HepG2 (cell line): ENCODE data around the gene CHMP1A. TPM values are rescaled to one million over a fixed set of nuclear protein-coding genes. Genes with fewer than 3 reads are reported as not detected.

Experiments used
- ATAC-seq: fragments of 200-7000 bp; cut with Tn5 transposase; 3 replicates; pipeline ENCODE4 v1.9.1; 2020; ENCODE audit warnings: mild to moderate bottlenecking, moderate library complexity
- BruUV-seq: library from RNA; stranded (reverse); fragments of 400-500 nt; replicated peaks from 2 replicates; lab custom pipeline; 2021; lab: Mats Ljungman, UMichigan
- CTCF ChIA-PET: fragments of 300-600 bp; formaldehyde crosslinking; extraction: SDS; loops from one replicate; lab custom pipeline; 2021; ENCODE audit warnings: low total read pairs, inconsistent platforms, low intra/inter-chr PET ratio; lab: Yijun Ruan, JAX
- POLR2A ChIA-PET: fragments of 350-600 bp; sonication (Branson Sonifier 250); formaldehyde crosslinking; loops from one replicate; lab custom pipeline; 2020; ENCODE audit warnings: antibody characterized with exemption, inconsistent platforms; lab: Yijun Ruan, JAX
- DNase-seq: peaks from one replicate; pipeline ENCODE4 v3.0.0-alpha.2; 2015; ENCODE audit warnings: low spot score
- FAIRE-seq: peaks from 3 replicates; lab custom pipeline; 2011; peaks lifted over from hg19 to GRCh38; lab: Jason Lieb, UNC
- H2AFZ ChIP-seq: one replicate; pipeline ENCODE4 v1.6.1; 2011; ENCODE audit warnings: low read length, inconsistent platforms
- H3K27ac ChIP-seq: fragments of 300-600 bp; 3 replicates; pipeline ENCODE4 v1.8.0; 2011; ENCODE audit warnings: mixed run types, mild to moderate bottlenecking, mixed read lengths, low read length, inconsistent platforms; ENCODE audit not compliant: insufficient read depth; ENCODE audit errors: extremely low read length
- H3K27me3 ChIP-seq, 2 experiments: fragments of 200-600 bp in 1 of 2; 2 replicates in 1 of 2; 3 replicates in 1 of 2; pipeline versions ENCODE4 v1.6.0 to v1.8.0; 2011; ENCODE audit warnings: low read length in 2 of 2, mild to moderate bottlenecking in 2 of 2, moderate library complexity in 2 of 2, inconsistent platforms in 1 of 2; ENCODE audit not compliant: insufficient read depth in 2 of 2, control insufficient read depth in 1 of 2
- H3K36me3 ChIP-seq, 2 experiments: fragments of 200-600 bp in 1 of 2; replicated peaks in 1 of 2; 2 replicates in 1 of 2; 3 replicates in 1 of 2; pipeline versions ENCODE4 v1.5.1 to v1.8.0; 2011; ENCODE audit warnings: low read length in 2 of 2, inconsistent platforms in 1 of 2; ENCODE audit not compliant: insufficient read depth in 2 of 2, control insufficient read depth in 1 of 2
- H3K4me1 ChIP-seq: 2 replicates; pipeline ENCODE4 v1.5.1; 2012; ENCODE audit warnings: low read length, inconsistent platforms; ENCODE audit not compliant: insufficient read depth
- H3K4me2 ChIP-seq: 2 replicates; pipeline ENCODE4 v1.6.0; 2011; ENCODE audit warnings: low read depth, low read length, inconsistent platforms
- H3K4me3 ChIP-seq, 3 experiments: fragments of 200-600 bp in 1 of 3; sonication (generic), shearing (Covaris generic) in 1 of 3; replicated peaks in 1 of 3; 2 replicates each; pipeline ENCODE4 v1.5.1; 2011 to 2016; ENCODE audit warnings: low read length in 3 of 3, inconsistent platforms in 2 of 3, low read depth in 2 of 3, mild to moderate bottlenecking in 2 of 3, control low read depth in 1 of 3, mixed read lengths in 1 of 3; ENCODE audit not compliant: insufficient read depth in 1 of 3
- H3K79me2 ChIP-seq: one replicate; pipeline ENCODE4 v1.6.1; 2011; ENCODE audit warnings: low read length, inconsistent platforms; ENCODE audit not compliant: insufficient read depth
- H3K9ac ChIP-seq: 2 replicates; pipeline ENCODE4 v1.6.0; 2011; ENCODE audit warnings: mild to moderate bottlenecking, low read depth, low read length, inconsistent platforms; ENCODE audit not compliant: insufficient read depth
- H3K9me3 ChIP-seq: 2 replicates; pipeline ENCODE4 v1.5.1; 2012; ENCODE audit warnings: mild to moderate bottlenecking, low read length
- H4K20me1 ChIP-seq: 2 replicates; pipeline ENCODE4 v1.6.0; 2011; ENCODE audit warnings: inconsistent platforms, mild to moderate bottlenecking, low read length, moderate library complexity; ENCODE audit not compliant: insufficient read depth
- BCL6 ChIP-seq: IDR thresholded peaks from 2 replicates; pipeline ENCODE4 v1.6.1; 2016; ENCODE audit warnings: missing genetic modification reagents, missing compliant biosample characterization
- CEBPB ChIP-seq: IDR thresholded peaks from 2 replicates; pipeline ENCODE4 v1.6.1; 2011; ENCODE audit warnings: low read depth, low read length, improper control_type of control experiment, borderline replicate concordance
- CHCHD3 ChIP-seq: sonication (generic); formaldehyde crosslinking; IDR thresholded peaks from 2 replicates; pipeline ENCODE4 v1.8.0; 2022; ENCODE audit warnings: mild to moderate bottlenecking, missing genetic modification reagents, moderate library complexity
- DNMT1 ChIP-seq: sonication (generic); formaldehyde crosslinking; IDR thresholded peaks from 2 replicates; pipeline ENCODE4 v1.5.1; 2020; ENCODE audit warnings: mild to moderate bottlenecking, missing genetic modification reagents
- GZF1 ChIP-seq: sonication (generic); formaldehyde crosslinking; IDR thresholded peaks from 2 replicates; pipeline ENCODE4 v1.5.1; 2020; ENCODE audit warnings: mild to moderate bottlenecking, missing genetic modification reagents
- KDM6A ChIP-seq: IDR thresholded peaks from 2 replicates; pipeline ENCODE4 v1.6.1; 2016; ENCODE audit warnings: low read depth
- MIER2 ChIP-seq: IDR thresholded peaks from 2 replicates; pipeline ENCODE4 v1.6.1; 2016; ENCODE audit warnings: missing biosample characterization, missing genetic modification reagents
- PHB2 ChIP-seq: fragments of 450-650 bp; IDR thresholded peaks from 2 replicates; pipeline ENCODE4 v1.6.1; 2018; ENCODE audit not compliant: partially characterized antibody
- RBM39 ChIP-seq: fragments of 200-400 bp; formaldehyde crosslinking; IDR thresholded peaks from one replicate; pipeline ENCODE4 v1.6.1; 2018; ENCODE audit warnings: antibody characterized with exemption, mild to moderate bottlenecking, low read depth, low read length; ENCODE audit not compliant: poor library complexity, severe bottlenecking
- RXRB ChIP-seq: IDR thresholded peaks from 2 replicates; pipeline ENCODE4 v1.6.1; 2016; ENCODE audit warnings: borderline replicate concordance, missing genetic modification reagents, missing compliant biosample characterization
- ZKSCAN1 ChIP-seq: fragments of 150-350 bp; IDR thresholded peaks from 2 replicates; pipeline ENCODE4 v1.6.1; 2014; ENCODE audit warnings: low read length
- ZNF160 ChIP-seq: sonication (generic); formaldehyde crosslinking; IDR thresholded peaks from 2 replicates; pipeline ENCODE4 v1.8.0; 2022; ENCODE audit warnings: mild to moderate bottlenecking, inconsistent platforms, missing genetic modification reagents
- ZNF354B ChIP-seq: sonication (generic); formaldehyde crosslinking; IDR thresholded peaks from 2 replicates; pipeline ENCODE4 v1.8.0; 2022; ENCODE audit warnings: mild to moderate bottlenecking, missing genetic modification reagents
- ZNF75D ChIP-seq: sonication (generic); formaldehyde crosslinking; IDR thresholded peaks from 2 replicates; pipeline ENCODE4 v1.8.1; 2023; ENCODE audit warnings: missing genetic modification reagents, mild to moderate bottlenecking, borderline replicate concordance
- ZNF768 ChIP-seq: sonication (generic); formaldehyde crosslinking; IDR thresholded peaks from 2 replicates; pipeline ENCODE4 v1.4.0; 2020; ENCODE audit warnings: missing genetic modification reagents
- WGBS: methylation state at CpG from one replicate; pipeline ENCODE4 v1.1.6; 2017; ENCODE audit warnings: low lambda C conversion rate; 5-methylcytosine and 5-hydroxymethylcytosine counted together
- in situ Hi-C: cut with HindIII; loops from 2 replicates; pipeline ENCODE4 v1.10.0; 2017; ENCODE audit warnings: low pct_unique_long_range_greater_than_20kb; ENCODE audit not compliant: extremely low pct_ligation_motif_present
- intact Hi-C: fragments of 100-400 bp; cut with micrococcal nuclease; formaldehyde crosslinking; loops from one replicate; pipeline ENCODE4 v1.10.0; 2022; ENCODE audit not compliant: unreplicated experiment
- polyA plus RNA-seq, 8 experiments: library from polyadenylated mRNA; depleted of rRNA in 3 of 8; stranded (reverse) in 7 of 8; unstranded in 1 of 8; fragments of >200 nt; fragmentation: Illumina TruSeq in 4 of 8; extraction: Trizol in 4 of 8; gene quantifications; 2 replicates each; pipeline versions ENCODE4 v1.2.1 to v1.2.3, GENCODE V29; 2011 to 2016; ENCODE audit warnings: low read depth in 4 of 8, missing spikeins in 1 of 8, mixed read lengths in 1 of 8; ENCODE audit not compliant: insufficient read depth in 1 of 8
- total RNA-seq, 5 experiments: library from RNA; depleted of rRNA; stranded (reverse); fragments of >200 nt; fragmentation: Illumina TruSeq; extraction: Trizol; gene quantifications; 2 replicates each; pipeline ENCODE4 v1.2.3, GENCODE V29; 2016; ENCODE audit warnings: low read depth in 1 of 5
- TF ChIP-seq, protein P1 (sequence below): sonication (generic); formaldehyde crosslinking; IDR thresholded peaks from 2 replicates; pipeline ENCODE4 v1.8.1; 2023; ENCODE audit warnings: mild to moderate bottlenecking, missing genetic modification reagents
- TF ChIP-seq, protein P2 (sequence below): sonication (generic); formaldehyde crosslinking; IDR thresholded peaks from 2 replicates; pipeline ENCODE4 v1.4.0; 2020; ENCODE audit warnings: low read depth, mild to moderate bottlenecking, missing genetic modification reagents
- TF ChIP-seq, protein P3 (sequence below): IDR thresholded peaks from 2 replicates; pipeline ENCODE4 v1.6.1; 2016; ENCODE audit warnings: low read depth, borderline replicate concordance

The CHMP1A gene
- total and polyA plus RNA-seq, 2 of the 13 experiments (the other 11 are each of a cell fraction or from before 2014, with no cell fraction given), result 69.4 to 73.3 TPM

DNA sequence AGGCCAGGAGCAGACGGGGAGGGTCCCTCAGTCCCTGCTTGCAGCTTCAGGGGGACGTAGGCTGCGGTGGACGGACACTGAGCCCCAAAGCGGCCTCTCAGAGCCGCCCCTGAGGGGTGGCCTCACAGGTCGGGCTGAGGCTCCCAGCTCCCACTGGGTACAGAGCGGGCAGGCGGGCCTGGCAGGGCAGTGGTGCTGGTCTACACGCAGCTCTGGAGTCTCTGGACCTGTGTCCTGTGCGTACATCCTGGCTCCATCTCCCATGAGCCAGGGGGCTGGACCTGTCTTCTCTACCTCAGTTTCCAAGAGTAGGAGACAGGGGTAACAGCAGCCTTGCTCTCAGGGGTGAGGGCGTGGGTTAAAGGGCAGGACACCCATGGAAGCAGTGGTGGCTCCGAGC, 42.3 kb downstream of the CHMP1A start (continued):
- TF ChIP-seq, protein P1, sequence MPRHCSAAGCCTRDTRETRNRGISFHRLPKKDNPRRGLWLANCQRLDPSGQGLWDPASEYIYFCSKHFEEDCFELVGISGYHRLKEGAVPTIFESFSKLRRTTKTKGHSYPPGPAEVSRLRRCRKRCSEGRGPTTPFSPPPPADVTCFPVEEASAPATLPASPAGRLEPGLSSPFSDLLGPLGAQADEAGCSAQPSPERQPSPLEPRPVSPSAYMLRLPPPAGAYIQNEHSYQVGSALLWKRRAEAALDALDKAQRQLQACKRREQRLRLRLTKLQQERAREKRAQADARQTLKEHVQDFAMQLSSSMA (CRISPR knock-in tag), result no peak
- 0 out of 2 replicates have a peak, but pooled peaks have one; percentile 48 for TF ChIP-seq ZNF160 (CRISPR knock-in tag)
- no peak for TF ChIP-seq PHB2
- TF ChIP-seq MIER2 (CRISPR knock-in tag), result no peak
- peak; percentile 71; the same call in 1 of the 2 replicates for TF ChIP-seq ZNF768 (CRISPR knock-in tag)
- TF ChIP-seq DNMT1 (CRISPR knock-in tag), result no peak
- TF ChIP-seq BCL6 (CRISPR knock-in tag), result no peak
- no peak for TF ChIP-seq RXRB (CRISPR knock-in tag)
- TF ChIP-seq ZKSCAN1, result no peak

DNA sequence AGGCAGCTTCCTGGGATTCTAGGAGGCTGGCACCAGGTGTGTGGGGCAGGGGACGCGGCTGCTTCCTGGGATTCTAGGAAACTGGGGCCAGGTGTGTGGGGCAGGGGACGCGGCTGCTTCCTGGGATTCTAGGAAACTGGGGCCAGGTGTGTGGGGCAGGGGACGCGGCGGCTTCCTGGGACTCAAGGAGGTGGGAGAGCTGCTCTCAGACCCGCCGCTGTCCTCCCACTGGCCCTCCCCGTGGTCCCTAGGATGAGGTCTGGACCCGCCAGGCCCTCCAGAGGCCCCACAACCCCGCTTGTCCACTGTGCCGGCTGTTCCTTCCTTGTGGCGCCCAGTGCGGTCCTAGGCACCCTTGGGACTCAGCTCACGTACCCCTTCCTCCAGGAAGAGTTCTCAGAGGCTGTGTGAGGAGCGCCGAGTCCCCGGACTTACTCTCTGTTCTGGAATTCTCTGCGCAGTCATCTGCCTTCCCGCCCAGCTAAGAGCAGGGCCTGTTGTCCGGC, 43.5 kb downstream of the CHMP1A start:
- no peak overlapping the region for H3K4me2 ChIP-seq
- ChIA-PET CTCF (no interaction called here), POLR2A (no interaction called here)
- no peak for DNase-seq
- H3K4me3 ChIP-seq, result no peak overlapping the region
- H3K9ac ChIP-seq, result no peak overlapping the region
- peaks cover 40% of the 10 kb centered on the region for H3K4me1 ChIP-seq
- 77% methylated on average over 20 of the region's 22 CpGs for WGBS
- TF ChIP-seq GZF1 (CRISPR knock-in tag) (no peak), ZNF354B (no peak), KDM6A (CRISPR knock-in tag) (no peak), RBM39 (no peak), ZNF75D (no peak), CHCHD3 (no peak), CEBPB (no peak)
- TF ChIP-seq, protein P2, sequence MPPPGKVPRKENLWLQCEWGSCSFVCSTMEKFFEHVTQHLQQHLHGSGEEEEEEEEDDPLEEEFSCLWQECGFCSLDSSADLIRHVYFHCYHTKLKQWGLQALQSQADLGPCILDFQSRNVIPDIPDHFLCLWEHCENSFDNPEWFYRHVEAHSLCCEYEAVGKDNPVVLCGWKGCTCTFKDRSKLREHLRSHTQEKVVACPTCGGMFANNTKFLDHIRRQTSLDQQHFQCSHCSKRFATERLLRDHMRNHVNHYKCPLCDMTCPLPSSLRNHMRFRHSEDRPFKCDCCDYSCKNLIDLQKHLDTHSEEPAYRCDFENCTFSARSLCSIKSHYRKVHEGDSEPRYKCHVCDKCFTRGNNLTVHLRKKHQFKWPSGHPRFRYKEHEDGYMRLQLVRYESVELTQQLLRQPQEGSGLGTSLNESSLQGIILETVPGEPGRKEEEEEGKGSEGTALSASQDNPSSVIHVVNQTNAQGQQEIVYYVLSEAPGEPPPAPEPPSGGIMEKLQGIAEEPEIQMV (CRISPR knock-in tag), result no peak
- TF ChIP-seq, protein P3, sequence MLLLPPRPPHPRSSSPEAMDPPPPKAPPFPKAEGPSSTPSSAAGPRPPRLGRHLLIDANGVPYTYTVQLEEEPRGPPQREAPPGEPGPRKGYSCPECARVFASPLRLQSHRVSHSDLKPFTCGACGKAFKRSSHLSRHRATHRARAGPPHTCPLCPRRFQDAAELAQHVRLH (CRISPR knock-in tag), result no peak
- TF ChIP-seq, all 625 proteins: peak for 0
- no peak for FAIRE-seq
- no peak overlapping the region for H3K27ac ChIP-seq
- H3K9me3 ChIP-seq, result no peaks in the 10 kb centered on the region
- no TSS peak for BruUV-seq
- peaks cover 5 to 20% of the 10 kb centered on the region in 2 experiments; a peak in 2 of 5 replicates for H3K27me3 ChIP-seq
- no peaks in the 10 kb centered on the region for H4K20me1 ChIP-seq
- no peak; the same call in 2 of the 3 replicates for ATAC-seq
- no peaks in the 10 kb centered on the region for H3K36me3 ChIP-seq
- no peak overlapping the region for H2AFZ ChIP-seq
- in situ Hi-C loops, result no loop called here
- intact Hi-C loops, result no loop called here
- H3K79me2 ChIP-seq, result no peaks in the 10 kb centered on the region
